Ascending aorta (tissue), 2 donors: Measurements from ENCODE around the gene CELF1. TPM values are rescaled to one million over a fixed set of nuclear protein-coding genes. Genes with fewer than 3 reads are reported as not detected.

ENCODE experiments used
- DNase-seq, 2 donors: peaks; one replicate each; pipeline ENCODE4 v3.0.0-alpha.2; 2019; ENCODE audit warnings: low spot score in 2 of 2
- H3K27ac ChIP-seq, 2 donors: fragments of 200-600 bp; sonication (generic); one replicate each; pipeline ENCODE4 v1.5.1; 2016 to 2017; ENCODE audit warnings: mild to moderate bottlenecking in 1 of 2
- H3K27me3 ChIP-seq: fragments of 200-600 bp; sonication (generic); one replicate; pipeline ENCODE4 v1.5.1; 2017
- H3K36me3 ChIP-seq, 2 donors: fragments of 200-600 bp; sonication (generic); one replicate each; pipeline ENCODE4 v1.5.1; 2016
- H3K4me1 ChIP-seq, 2 donors: fragments of 200-600 bp; sonication (generic); one replicate each; pipeline ENCODE4 v1.5.1; 2016 to 2017; ENCODE audit warnings: mild to moderate bottlenecking in 1 of 2
- H3K4me3 ChIP-seq, 2 donors: fragments of 200-600 bp; sonication (generic); one replicate each; pipeline ENCODE4 v1.5.1; 2016 to 2017; ENCODE audit warnings: mild to moderate bottlenecking in 1 of 2
- H3K9me3 ChIP-seq, 2 donors: fragments of 200-600 bp; sonication (generic); one replicate each; pipeline ENCODE4 v1.5.1; 2016
- CTCF ChIP-seq, 3 experiments: fragments of 200-600 bp in 2 of 3; fragments of 450-650 bp in 1 of 3; sonication (generic) in 2 of 3; IDR thresholded peaks; one replicate each; pipeline ENCODE4 v1.5.1; 2016 to 2019; ENCODE audit warnings: antibody characterized with exemption in 3 of 3, mild to moderate bottlenecking in 1 of 3, moderate library complexity in 1 of 3
- intact Hi-C: fragments of 100-400 bp; cut with DNase I; formaldehyde crosslinking; loops from one replicate; pipeline ENCODE4 v1.15.1; 2023
- total RNA-seq: library from RNA; depleted of rRNA; stranded (reverse); fragments of >200 nt; gene quantifications from one replicate; pipeline ENCODE4 v1.1.0, GENCODE V29; 2016

Gene CELF1
- total RNA-seq, 1 donor from 2014 or later, result 68.9 TPM

GRCh38 chr11:47430524-47430923 lies 122.4 kb downstream of the CELF1 start:
- DNase-seq, result no peak
- TF ChIP-seq CTCF (IDR thresholded peaks at IDR 0.05), result no peak
- intact Hi-C loops, result no loop called here

GRCh38 chr11:47426062-47426956 lies 126.6 kb downstream of the CELF1 start, which contains the start of gene PSMC3:
Gene PSMC3 (minus strand): TSS chr11:47426439. CDS start chr11:47426279, 160 bp downstream.
- Histone ChIP-seq H3K27me3 (no peaks in the 10 kb centered on the region), H3K36me3 (peaks cover 33 to 34% of the 10 kb centered on the region in 2 donors), H3K27ac (peak within 1 kb of the TSS; percentile 85 to 92), H3K9me3 (no peaks in the 10 kb centered on the region), H3K4me3 (peak within 1 kb of the TSS; percentile 74 to 97), H3K4me1 (peaks cover 9 to 14% of the 10 kb centered on the region in 2 donors)
- peak; percentile 90 to 99 for DNase-seq
- intact Hi-C loops, result loop anchor here (1.0 to 5.0 kb wide), 4 partner anchors 10 to 249 kb away; partner anchors contain the start of genes ARFGAP2, CELF1 and SLC39A13
- TF ChIP-seq CTCF (IDR thresholded peaks at IDR 0.05), result no peak

More at GRCh38 chr11:47430524-47430923, 122.4 kb downstream of the CELF1 start:
- Histone ChIP-seq H3K27me3 (no peaks in the 10 kb centered on the region), H3K4me1 (peaks cover 0 to 4% of the 10 kb centered on the region in 2 donors), H3K27ac (no peak overlapping the region), H3K36me3 (no peaks in the 10 kb centered on the region), H3K4me3 (no peak overlapping the region), H3K9me3 (no peaks in the 10 kb centered on the region)

GRCh38 chr11:47425611-47426010 lies 127.3 kb downstream of the CELF1 start:
- H3K36me3 ChIP-seq, result peaks cover 38 to 41% of the 10 kb centered on the region in 2 donors
- TF ChIP-seq CTCF (IDR thresholded peaks at IDR 0.05), result no peak
- H3K4me3 ChIP-seq, result peak overlapping the region; percentile 74 to 97
- no peaks in the 10 kb centered on the region for H3K9me3 ChIP-seq
- no peak for DNase-seq
- H3K27ac ChIP-seq, result peak overlapping the region; percentile 85 to 92
- peaks cover 9 to 14% of the 10 kb centered on the region in 2 donors for H3K4me1 ChIP-seq
- intact Hi-C loops, result loop anchor here (1.0 to 5.0 kb wide), 4 partner anchors 9 to 248 kb away; partner anchors contain the start of genes ARFGAP2, CELF1 and SLC39A13
- H3K27me3 ChIP-seq, result no peaks in the 10 kb centered on the region

- Histone ChIP-seq H3K36me3 (peaks cover 69 to 82% of the 10 kb centered on the region in 2 donors), H3K4me1 (peaks cover 12 to 26% of the 10 kb centered on the region in 2 donors), H3K27me3 (no peaks in the 10 kb centered on the region), H3K27ac (peak overlapping the region in 1 of 2 donors; percentile 4), H3K4me3 (no peak overlapping the region), H3K9me3 (no peaks in the 10 kb centered on the region)
- intact Hi-C loops, result loop anchor here (10.0 kb wide), 2 partner anchors 504 to 1574 kb away; partner anchors contain the start of genes CRY2 and LRP4
- TF ChIP-seq CTCF (IDR thresholded peaks at IDR 0.05), result no peak
- DNase-seq, result no peak
These were observed 134.3 kb downstream of the CELF1 start for GRCh38 chr11:47418454-47419259.

GRCh38 chr11:47417712-47418111 lies 135.2 kb downstream of the CELF1 start:
- Histone ChIP-seq H3K36me3 (peaks cover 65 to 82% of the 10 kb centered on the region in 2 donors), H3K9me3 (no peaks in the 10 kb centered on the region), H3K4me3 (no peak overlapping the region), H3K27me3 (no peaks in the 10 kb centered on the region), H3K4me1 (peaks cover 11 to 26% of the 10 kb centered on the region in 2 donors), H3K27ac (peak overlapping the region; percentile 4 to 22)
- TF ChIP-seq CTCF (IDR thresholded peaks at IDR 0.05), result no peak
- DNase-seq, result no peak
- intact Hi-C loops, result loop anchor here (10.0 kb wide), 2 partner anchors 503 to 1573 kb away; partner anchors contain the start of genes CRY2 and LRP4
